GM12878 (cell line): ENCODE measurements around the gene EDEM2. TPM values are rescaled to one million over a fixed set of nuclear protein-coding genes. Genes with fewer than 3 reads are reported as not detected.
"Not testable (repeated sequence)": the region's sequence is repeated elsewhere in the genome, so short reads cannot be mapped to it uniquely, and the experiment has no call there.

Experiments used
- ATAC-seq: fragments of 200-7000 bp; cut with Tn5 transposase; 3 replicates; pipeline ENCODE4 v1.9.1; 2020; ENCODE audit warnings: mild to moderate bottlenecking, moderate library complexity
- BruUV-seq: library from RNA; stranded (reverse); fragments of 400-500 nt; replicated peaks from 2 replicates; lab custom pipeline; 2021; lab: Mats Ljungman, UMichigan
- CTCF ChIA-PET: fragments of 300-600 bp; sonication (Branson Sonifier 250); formaldehyde crosslinking; extraction: SDS; loops from one replicate; lab custom pipeline; 2021; ENCODE audit warnings: inconsistent platforms; lab: Yijun Ruan, JAX
- POLR2A ChIA-PET: fragments of 350-600 bp; formaldehyde crosslinking; extraction: SDS; loops from one replicate; lab custom pipeline; 2021; ENCODE audit warnings: inconsistent platforms; lab: Charles Lee
- RAD21 ChIA-PET: fragments of 300-600 bp; sonication (Branson Sonifier 250); formaldehyde crosslinking; loops from one replicate; lab custom pipeline; 2023; ENCODE audit warnings: antibody characterized with exemption; ENCODE audit not compliant: unreplicated experiment; lab: Charles Lee
- SMC1A ChIA-PET: fragments of 300-600 bp; sonication (Branson Sonifier 250); formaldehyde crosslinking; loops from one replicate; lab custom pipeline; 2023; ENCODE audit not compliant: unreplicated experiment, uncharacterized antibody; lab: Charles Lee
- DNase-seq: peaks from one replicate; pipeline ENCODE4 v3.0.0-alpha.2; 2011; ENCODE audit warnings: low read depth, low spot score
- FAIRE-seq: peaks from 3 replicates; lab custom pipeline; 2011; peaks lifted over from hg19 to GRCh38; lab: Jason Lieb, UNC
- H2AFZ ChIP-seq: 2 replicates; pipeline ENCODE4 v1.6.0; 2011; ENCODE audit warnings: low read depth, low read length, control low read depth; ENCODE audit not compliant: control insufficient read depth
- H3K27ac ChIP-seq: 2 replicates; pipeline ENCODE4 v1.5.1; 2011; ENCODE audit warnings: control low read depth; ENCODE audit not compliant: control insufficient read depth, insufficient read depth
- H3K27me3 ChIP-seq, 2 experiments: replicated peaks in 1 of 2; 2 replicates each; pipeline versions ENCODE4 v1.6.0 to v1.6.1; 2011; ENCODE audit warnings: low read length in 1 of 2; ENCODE audit not compliant: control insufficient read depth in 2 of 2, insufficient read depth in 2 of 2
- H3K36me3 ChIP-seq, 2 experiments: 2 replicates each; pipeline ENCODE4 v1.5.1; 2011; ENCODE audit warnings: low read length in 1 of 2; ENCODE audit not compliant: control insufficient read depth in 2 of 2, insufficient read depth in 2 of 2
- H3K4me1 ChIP-seq: 2 replicates; pipeline ENCODE4 v1.6.1; 2011; ENCODE audit warnings: mild to moderate bottlenecking, low read length, moderate library complexity, mixed read lengths; ENCODE audit not compliant: control insufficient read depth, insufficient read depth
- H3K4me2 ChIP-seq: 2 replicates; pipeline ENCODE4 v1.6.0; 2011; ENCODE audit warnings: control low read depth; ENCODE audit not compliant: control insufficient read depth, insufficient read depth
- H3K4me3 ChIP-seq: fragments of 200-600 bp; sonication (generic); 2 replicates; pipeline ENCODE4 v1.5.1; 2016
- H3K79me2 ChIP-seq: 2 replicates; pipeline ENCODE4 v1.6.0; 2011; ENCODE audit warnings: low read length; ENCODE audit not compliant: control insufficient read depth, insufficient read depth
- H3K9ac ChIP-seq: 2 replicates; pipeline ENCODE4 v1.8.0; 2011; ENCODE audit warnings: low read length, control low read depth, mixed read lengths; ENCODE audit not compliant: control insufficient read depth, insufficient read depth
- H3K9me3 ChIP-seq: replicated peaks from 3 replicates; pipeline ENCODE4 v1.5.1; 2011; ENCODE audit warnings: mild to moderate bottlenecking, low read length; ENCODE audit not compliant: control insufficient read depth, insufficient read depth
- H4K20me1 ChIP-seq: 2 replicates; pipeline ENCODE4 v1.6.0; 2011; ENCODE audit not compliant: control insufficient read depth, insufficient read depth
- CBX5 ChIP-seq: sonication (generic); IDR thresholded peaks from 2 replicates; pipeline ENCODE4 v1.6.1; 2016; ENCODE audit warnings: low read depth, moderate library complexity, mild to moderate bottlenecking, inconsistent platforms
- NRF1 ChIP-seq: conservative IDR thresholded peaks from 2 replicates; pipeline ENCODE4 v1.6.1; 2011; ENCODE audit warnings: mild to moderate bottlenecking, low read depth, low read length, improper control_type of control experiment
- RAD51 ChIP-seq: fragments of 450-650 bp; IDR thresholded peaks from 2 replicates; pipeline ENCODE4 v1.6.1; 2016; ENCODE audit warnings: moderate library complexity, mild to moderate bottlenecking, inconsistent platforms
- RBBP5 ChIP-seq: fragments of 200-600 bp; sonication (generic); conservative IDR thresholded peaks from 2 replicates; pipeline ENCODE4 v1.6.1; 2016
- ZBTB11 ChIP-seq: fragments of 450-650 bp; formaldehyde crosslinking; IDR thresholded peaks from 2 replicates; pipeline ENCODE4 v1.5.0; 2022; ENCODE audit warnings: mild to moderate bottlenecking, missing genetic modification characterization
- WGBS: methylation state at CpG from one replicate; pipeline ENCODE4 v1.1.6; 2016; ENCODE audit warnings: low lambda C conversion rate; ENCODE audit not compliant: insufficient replicate concordance, insufficient coverage; ENCODE audit errors: missing lambda C conversion rate; 5-methylcytosine and 5-hydroxymethylcytosine counted together
- in situ Hi-C: fragments of 300-500 bp; cut with MboI; formaldehyde crosslinking; loops from 9 replicates; pipeline ENCODE4 v1.14.3; 2018; ENCODE audit warnings: mixed read lengths
- intact Hi-C: fragments of 100-400 bp; cut with micrococcal nuclease; formaldehyde crosslinking; loops from one replicate; pipeline ENCODE4 v1.14.2; 2022; ENCODE audit not compliant: unreplicated experiment
- polyA plus RNA-seq, 11 experiments: library from polyadenylated mRNA; depleted of rRNA in 4 of 11; unstranded in 6 of 11; stranded (reverse) in 5 of 11; fragments of >200 nt; fragmentation: Nextera tagmentation in 4 of 11; fragmentation: Illumina TruSeq in 1 of 11; extraction: Ambion mirVana in 4 of 11; extraction: Trizol in 1 of 11; gene quantifications; 1 replicate in 1 of 11; 2 replicates in 10 of 11; pipeline versions ENCODE4 v1.2.1 to v1.2.3, GENCODE V29; 2011 to 2016; ENCODE audit warnings: inconsistent platforms in 2 of 11, missing spikeins in 2 of 11, low read depth in 1 of 11
- total RNA-seq, 4 experiments: library from RNA; depleted of rRNA in 3 of 4; stranded (reverse); fragments of >200 nt in 3 of 4; fragmentation: Illumina TruSeq in 1 of 4; extraction: Trizol in 1 of 4; gene quantifications; 2 replicates each; pipeline versions ENCODE4 v1.2.1 to v1.2.3, GENCODE V29; 2013 to 2021

EDEM2 gene
- total and polyA plus RNA-seq, 10 of the 15 experiments (the other 5 are each of a cell fraction or from before 2014, with no cell fraction given): 9.9 to 24.8 (median 14.8) TPM

DNA sequence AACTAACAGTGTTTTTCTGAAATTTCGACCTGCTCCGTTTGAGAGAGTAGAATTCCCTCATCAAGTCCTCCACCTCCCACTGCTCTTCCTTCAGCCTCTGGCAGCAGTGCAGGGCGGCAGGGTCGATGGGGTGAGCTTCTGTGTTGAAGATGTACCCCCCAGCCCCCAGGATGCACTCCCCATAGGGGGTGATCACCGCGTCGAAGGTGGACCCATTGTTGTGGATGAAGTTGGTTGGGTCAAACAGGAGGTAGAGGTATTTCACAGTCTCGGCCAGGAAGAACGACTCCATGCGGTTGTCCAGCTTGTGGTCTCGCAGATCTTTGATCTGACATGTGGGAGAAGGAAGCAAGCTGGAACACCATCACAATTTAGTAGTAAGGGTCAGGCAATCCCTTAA lies 31.5 kb downstream of the EDEM2 start:
- SMC1A ChIA-PET: interaction anchor here (1.5 kb wide), 1 partner anchor 19 kb away, joined by 3 read pairs; no protein-coding TSS in a partner anchor
- Histone ChIP-seq H2AFZ (no peak overlapping the region), H3K9ac (no peak overlapping the region), H3K9me3 (no peaks in the 10 kb centered on the region), H3K27ac (no peak overlapping the region), H3K27me3 (no peaks in the 10 kb centered on the region), H3K36me3 (peaks cover 0 to 14% of the 10 kb centered on the region in 2 experiments; a peak in 3 of 4 replicates), H3K4me3 (no peak overlapping the region), H4K20me1 (no peaks in the 10 kb centered on the region), H3K4me2 (no peak overlapping the region), H3K4me1 (no peaks in the 10 kb centered on the region), H3K79me2 (no peaks in the 10 kb centered on the region)
- CTCF ChIA-PET: interaction anchor here (2.0 kb wide), 1 partner anchor 20 kb away, joined by 5 read pairs; no protein-coding TSS in a partner anchor
- DNase-seq (no peak), ATAC-seq (no peak), FAIRE-seq (no peak)
- WGBS: 89% methylated on average over 11 of the region's 11 CpGs
- intact Hi-C loops (no loop called here), in situ Hi-C loops (no loop called here)
- POLR2A ChIA-PET: no interaction called here
- no TSS peak for BruUV-seq
- TF ChIP-seq RAD51: no peak
- no peak for TF ChIP-seq CBX5
- no peak for TF ChIP-seq ZBTB11 (CRISPR knock-in tag)
- TF ChIP-seq NRF1: no peak
- TF ChIP-seq RBBP5: no peak
- RAD21 ChIA-PET: interaction anchor here (0.7 kb wide), 1 partner anchor 907 kb away, joined by 3 read pairs; no protein-coding TSS in a partner anchor

GRCh38 chr20:35112276-35112675 lies 34.9 kb downstream of the EDEM2 start:
- intact Hi-C loops, ATAC-seq, H3K27me3 ChIP-seq, H3K79me2 ChIP-seq, CTCF ChIA-PET, BruUV-seq, H3K4me1 ChIP-seq, H3K4me2 ChIP-seq, in situ Hi-C loops, H3K9me3 ChIP-seq, H2AFZ ChIP-seq, H3K27ac ChIP-seq, H4K20me1 ChIP-seq, FAIRE-seq, DNase-seq, H3K36me3 ChIP-seq, H3K4me3 ChIP-seq, RAD21 ChIA-PET, POLR2A ChIA-PET, H3K9ac ChIP-seq: not testable (repeated sequence)
- SMC1A ChIA-PET: interaction anchor here (1.5 kb wide), 1 partner anchor 12 kb away, joined by 7 read pairs; no protein-coding TSS in a partner anchor
- 75% methylated on average over 5 of the region's 5 CpGs for WGBS
